ENCODE measurements around the gene MAP3K13.

MAP3K13 gene

GRCh38 chr3:185537369-185537970 is 174.5 kb downstream of the MAP3K13 start:
- TF ChIP-seq SIN3A (IDR thresholded peaks at IDR 0.05; ENCODE audit: borderline replicate concordance, insufficient read depth, low read length) (no peak; the same call in 1 of the 2 replicates), POLR2AphosphoS5 (IDR thresholded peaks at IDR 0.05; ENCODE audit: low read depth, low read length) (peak; percentile 51; the same call in 1 of the 2 replicates), REST (IDR thresholded peaks at IDR 0.05; ENCODE audit: insufficient read depth in 1 of 2, low read depth in 2 of 2, low read length in 2 of 2) (0 out of 4 replicates have a peak, but pooled peaks of 1 of the 2 experiments have one; percentile 36)
